GM23338 (cell line): ENCODE measurements around the gene MLPH.

ENCODE experiments used
- CREB1 ChIP-seq: fragments of 250-450 bp; sonication (Bioruptor Pico); IDR thresholded peaks from 2 replicates; pipeline ENCODE4 v1.5.0; 2020; ENCODE audit warnings: low read depth, mild to moderate bottlenecking, moderate library complexity
- CTCF ChIP-seq, 2 experiments: fragments of 200-600 bp in 1 of 2; sonication (generic) in 1 of 2; conservative IDR thresholded peaks; 2 replicates each; pipeline versions ENCODE4 v1.5.1 to v1.6.1; 2016 to 2017; ENCODE audit warnings: antibody characterized with exemption in 2 of 2, low read depth in 2 of 2, mild to moderate bottlenecking in 2 of 2, moderate library complexity in 1 of 2
- ETS1 ChIP-seq: IDR thresholded peaks from 2 replicates; pipeline ENCODE4 v1.6.1; 2016; ENCODE audit warnings: antibody characterized with exemption
- EZH2 ChIP-seq: fragments of 200-600 bp; sonication (generic); IDR thresholded peaks from one replicate; pipeline ENCODE4 v1.8.0; 2017; ENCODE audit warnings: antibody characterized with exemption, mild to moderate bottlenecking, low read depth; ENCODE audit not compliant: unreplicated experiment
- EZH2phosphoT487 ChIP-seq: fragments of 200-600 bp; sonication (generic); IDR thresholded peaks from one replicate; pipeline ENCODE4 v1.8.1; 2018; ENCODE audit warnings: antibody characterized with exemption; ENCODE audit not compliant: unreplicated experiment
- JUNB ChIP-seq: IDR thresholded peaks from one replicate; pipeline ENCODE4 v1.6.1; 2016; ENCODE audit warnings: antibody characterized with exemption; ENCODE audit not compliant: unreplicated experiment
- NANOG ChIP-seq: IDR thresholded peaks from 2 replicates; pipeline ENCODE4 v1.6.1; 2016; ENCODE audit warnings: antibody characterized with exemption, borderline replicate concordance
- POLR2AphosphoS5 ChIP-seq: IDR thresholded peaks from 2 replicates; pipeline ENCODE4 v1.6.1; 2016; ENCODE audit warnings: antibody characterized with exemption, low read depth
- REST ChIP-seq: IDR thresholded peaks from one replicate; pipeline ENCODE4 v1.6.1; 2018; ENCODE audit warnings: antibody characterized with exemption; ENCODE audit not compliant: unreplicated experiment
- STAT1 ChIP-seq: IDR thresholded peaks from one replicate; pipeline ENCODE4 v1.6.1; 2016; ENCODE audit warnings: antibody characterized with exemption; ENCODE audit not compliant: unreplicated experiment
- ZNF114 ChIP-seq: fragments of 250-450 bp; sonication (Bioruptor Pico); IDR thresholded peaks from 2 replicates; pipeline ENCODE4 v1.5.0; 2020; ENCODE audit warnings: mild to moderate bottlenecking, moderate library complexity
- ZNF331 ChIP-seq: fragments of 250-450 bp; sonication (Bioruptor Pico); IDR thresholded peaks from 2 replicates; pipeline ENCODE4 v1.5.0; 2020; ENCODE audit warnings: low read depth, mild to moderate bottlenecking, moderate library complexity
- ZNF462 ChIP-seq: fragments of 250-450 bp; sonication (Bioruptor Pico); IDR thresholded peaks from 2 replicates; pipeline ENCODE4 v1.5.0; 2020; ENCODE audit warnings: mild to moderate bottlenecking, moderate library complexity

- TF ChIP-seq REST (no peak), CTCF (conservative IDR thresholded peaks at IDR 0.05; ENCODE audit: low read depth in 2 of 2) (no peak), EZH2 (no peak), ZNF114 (CRISPR knock-in tag) (no peak), POLR2AphosphoS5 (no peak), JUNB (no peak), CREB1 (no peak), EZH2phosphoT487 (no peak), STAT1 (no peak), ZNF331 (CRISPR knock-in tag) (no peak), ETS1 (no peak), NANOG (no peak), ZNF462 (CRISPR knock-in tag) (no peak)
Observed at GRCh38 chr2:237509905-237510304, 22.9 kb downstream of the MLPH start.
